ENCODE measurements around the gene ZMYND19.
"Not testable (repeated sequence)": the region's sequence is repeated elsewhere in the genome, so short reads cannot be mapped to it uniquely, and the experiment has no call there.

The ZMYND19 gene

GRCh38 chr9:137605121-137606004 lies 15.1 kb upstream of the ZMYND19 start, which contains the start of gene ARRDC1:
Gene ARRDC1 (plus strand): TSS chr9:137605686. CDS start chr9:137605718, 32 bp downstream.
- H3K27ac ChIP-seq, result peak within 1 kb of the TSS; percentile 95
- TF ChIP-seq, protein P1, sequence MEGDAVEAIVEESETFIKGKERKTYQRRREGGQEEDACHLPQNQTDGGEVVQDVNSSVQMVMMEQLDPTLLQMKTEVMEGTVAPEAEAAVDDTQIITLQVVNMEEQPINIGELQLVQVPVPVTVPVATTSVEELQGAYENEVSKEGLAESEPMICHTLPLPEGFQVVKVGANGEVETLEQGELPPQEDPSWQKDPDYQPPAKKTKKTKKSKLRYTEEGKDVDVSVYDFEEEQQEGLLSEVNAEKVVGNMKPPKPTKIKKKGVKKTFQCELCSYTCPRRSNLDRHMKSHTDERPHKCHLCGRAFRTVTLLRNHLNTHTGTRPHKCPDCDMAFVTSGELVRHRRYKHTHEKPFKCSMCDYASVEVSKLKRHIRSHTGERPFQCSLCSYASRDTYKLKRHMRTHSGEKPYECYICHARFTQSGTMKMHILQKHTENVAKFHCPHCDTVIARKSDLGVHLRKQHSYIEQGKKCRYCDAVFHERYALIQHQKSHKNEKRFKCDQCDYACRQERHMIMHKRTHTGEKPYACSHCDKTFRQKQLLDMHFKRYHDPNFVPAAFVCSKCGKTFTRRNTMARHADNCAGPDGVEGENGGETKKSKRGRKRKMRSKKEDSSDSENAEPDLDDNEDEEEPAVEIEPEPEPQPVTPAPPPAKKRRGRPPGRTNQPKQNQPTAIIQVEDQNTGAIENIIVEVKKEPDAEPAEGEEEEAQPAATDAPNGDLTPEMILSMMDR (conservative IDR thresholded peaks at IDR 0.05), result no peak

DNA sequence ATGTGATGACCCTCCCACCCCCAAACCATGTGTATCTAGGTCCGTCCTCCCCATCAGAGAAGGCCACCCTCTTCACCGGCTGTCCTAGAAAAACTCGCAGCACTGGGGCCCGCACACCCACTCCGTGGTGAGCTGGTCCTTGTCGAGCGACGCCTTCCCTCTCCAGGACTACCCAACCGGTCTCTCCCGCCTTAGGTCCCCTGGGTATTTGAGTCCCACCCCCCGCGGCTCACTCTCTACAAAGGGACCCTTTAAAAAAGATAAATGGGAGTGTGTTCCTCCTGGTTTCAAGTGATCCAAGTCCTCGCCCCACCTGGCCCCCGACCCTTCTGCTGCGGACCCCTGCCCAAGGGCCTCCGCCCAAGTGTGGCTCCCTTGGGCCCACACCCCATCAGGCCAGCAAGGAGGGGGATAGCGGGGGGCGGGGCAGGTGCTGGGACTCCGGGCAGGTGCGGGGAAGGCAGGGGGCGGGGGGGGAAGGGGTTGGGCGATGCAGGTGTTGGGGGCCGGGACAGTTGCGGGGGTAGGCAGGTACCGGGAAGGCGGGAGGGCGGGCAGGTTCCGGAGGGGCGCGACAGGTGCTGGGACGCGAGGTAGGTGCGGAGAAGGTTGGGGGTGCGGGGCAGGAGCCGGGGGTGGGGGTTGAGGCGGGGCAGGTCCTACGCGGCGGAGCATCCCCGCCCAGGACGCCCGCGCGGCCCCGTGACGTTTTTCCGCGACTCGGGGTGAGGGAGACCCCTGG lies 14.2 kb upstream of the ZMYND19 start:
- peak overlapping the region; percentile 61 for H3K27ac ChIP-seq
- TF ChIP-seq, protein P1 (conservative IDR thresholded peaks at IDR 0.05), result no peak

DNA sequence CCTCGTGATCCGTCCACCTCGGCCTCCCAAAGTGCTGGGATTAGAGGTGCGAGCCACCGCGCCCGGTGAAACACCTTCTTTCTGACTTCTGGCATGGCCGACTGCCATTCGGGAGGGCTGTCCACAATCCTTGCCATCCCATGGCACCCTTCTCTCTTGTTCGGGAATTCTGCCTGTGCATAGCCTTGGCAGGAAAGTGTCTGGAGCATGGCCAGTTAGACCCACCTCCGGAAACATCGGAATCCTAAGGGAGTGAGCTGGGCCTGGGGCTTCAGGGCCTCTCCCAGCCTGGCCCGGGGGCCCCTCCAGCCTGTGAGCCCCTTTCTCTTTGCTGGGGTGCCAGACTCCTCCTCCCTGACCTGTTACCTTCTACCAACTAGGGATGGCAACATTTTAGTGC lies 13.6 kb upstream of the ZMYND19 start:
- TF ChIP-seq, protein P1 (conservative IDR thresholded peaks at IDR 0.05), result no peak
- H3K27ac ChIP-seq, result peak overlapping the region; percentile 61; the same call in 1 of the 2 replicates

- TF ChIP-seq, protein P1 (conservative IDR thresholded peaks at IDR 0.05), result 0 out of 2 replicates have a peak, but pooled peaks have one; percentile 6
- H3K27ac ChIP-seq, result no peak overlapping the region
Observed at GRCh38 chr9:137602661-137603060, 12.3 kb upstream of the ZMYND19 start.

DNA sequence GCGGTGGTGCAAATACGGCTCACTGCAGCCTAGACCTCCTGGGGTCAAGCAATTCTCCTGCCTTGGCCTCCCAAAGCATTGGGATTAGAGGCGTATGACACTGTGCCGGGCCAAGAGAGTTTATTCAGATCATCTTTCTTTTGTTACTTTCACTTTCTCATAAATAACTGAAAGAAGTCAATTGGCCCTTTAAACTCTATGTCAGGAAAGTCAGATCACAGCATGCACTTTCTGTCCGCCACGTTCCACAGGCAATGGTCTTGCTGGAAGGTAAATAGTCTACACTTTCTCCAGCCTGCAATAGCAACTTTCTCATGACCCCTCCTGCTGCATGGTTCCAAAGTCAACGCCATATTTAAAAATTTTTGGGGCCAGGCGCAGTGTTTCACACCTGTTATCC lies 8.6 kb upstream of the ZMYND19 start:
- H3K27ac ChIP-seq, result no peak overlapping the region

DNA sequence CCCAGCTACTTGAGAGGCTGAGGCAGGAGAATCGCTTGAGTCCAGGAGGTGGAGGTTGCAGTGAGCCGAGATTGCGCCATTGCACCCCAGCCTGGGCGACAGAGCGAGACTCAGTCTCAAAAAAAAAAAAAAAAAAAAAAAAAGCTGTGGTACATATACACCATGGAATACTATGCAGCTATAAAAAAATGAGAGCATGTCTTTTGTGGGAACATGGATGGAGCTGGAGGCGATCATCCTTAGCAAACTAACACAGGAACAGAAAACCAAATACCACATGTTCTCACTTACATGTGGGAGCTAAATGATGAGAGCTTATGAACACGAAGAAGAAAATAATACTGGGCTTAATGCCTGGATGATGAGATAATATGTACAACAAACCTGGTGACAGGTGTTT lies 6.3 kb upstream of the ZMYND19 start:
- H3K27ac ChIP-seq, result not testable (repeated sequence)

More for the DNA sequence above, 8.6 kb upstream of the ZMYND19 start:
- TF ChIP-seq, protein P1 (conservative IDR thresholded peaks at IDR 0.05), result no peak

DNA sequence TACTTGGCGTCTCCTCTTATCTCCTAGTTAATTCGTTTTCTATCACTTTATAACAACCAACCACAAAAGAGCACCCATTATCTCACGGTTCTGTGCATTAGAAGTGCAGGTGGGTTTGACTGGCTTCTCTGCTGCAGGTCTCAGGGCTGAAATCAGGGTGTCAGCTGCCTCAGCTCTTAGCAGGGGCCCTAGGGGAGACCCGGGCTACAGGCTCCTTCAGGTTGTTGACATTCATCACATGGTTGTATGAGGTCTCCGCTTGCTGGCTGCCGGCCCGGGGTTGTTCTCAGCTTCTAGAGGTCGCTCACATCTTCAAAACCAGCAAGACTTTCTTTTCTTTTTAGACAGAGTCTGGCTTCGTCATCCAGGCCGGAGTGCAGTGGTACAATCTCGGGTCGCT lies 2.9 kb upstream of the ZMYND19 start:
- H3K27ac ChIP-seq, result peak overlapping the region; percentile 91
- TF ChIP-seq, protein P1 (conservative IDR thresholded peaks at IDR 0.05), result no peak
